ENCODE data around the gene ATP6V0C. TPM values are rescaled to one million over a fixed set of nuclear protein-coding genes. Genes with fewer than 3 reads are reported as not detected.

The ATP6V0C gene
- total and polyA plus RNA-seq, 2 donors (not counting 1 experiment from before 2014, with no cell fraction given), result 118 to 176 TPM

DNA sequence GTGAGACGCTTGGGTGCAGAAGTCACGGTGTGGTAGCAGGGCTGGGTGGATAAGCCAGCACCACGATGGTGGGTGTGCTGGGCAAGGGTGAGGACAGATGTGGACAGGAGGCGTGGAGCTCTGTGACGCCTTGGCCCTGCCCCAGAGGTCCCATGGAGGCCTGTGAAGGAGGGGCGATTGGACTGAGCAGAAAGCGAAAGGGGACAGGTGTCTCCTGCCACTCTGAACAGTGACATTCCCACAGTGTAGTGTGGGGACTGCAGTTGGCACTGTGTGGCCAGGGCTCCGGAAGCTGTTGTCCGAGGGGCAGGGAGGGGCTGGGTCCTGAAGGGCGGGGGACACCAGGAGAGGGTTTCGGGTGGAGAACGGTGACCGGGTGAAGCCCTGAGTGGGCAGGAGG lies 31.5 kb upstream of the ATP6V0C start:
- Histone ChIP-seq H3K4me3 (ENCODE audit: control extremely low read depth in 1 of 5, extremely low read depth in 1 of 5, insufficient read depth in 1 of 5, low read depth in 2 of 5, low read length in 4 of 5) (no peak overlapping the region), H3K36me3 (replicated peaks in 1 of 2; ENCODE audit: control extremely low read depth in 1 of 2, control insufficient read depth in 1 of 2, extremely low read depth in 1 of 2, insufficient read depth in 2 of 2, low read length in 1 of 2) (no peaks in the 10 kb centered on the region), H2AFZ (ENCODE audit: insufficient read depth, low read depth, low read length, poor library complexity, severe bottlenecking) (no peak overlapping the region), H3K9me3 (ENCODE audit: control extremely low read depth in 1 of 3, control insufficient read depth in 2 of 3, insufficient read depth in 1 of 3, low read length in 2 of 3) (no peaks in the 10 kb centered on the region), H4K20me1 (ENCODE audit: control insufficient read depth, insufficient read depth, low read length, poor library complexity, severe bottlenecking) (peaks cover 17% of the 10 kb centered on the region), H3K79me2 (ENCODE audit: control insufficient read depth, insufficient read depth, low read length) (peaks cover 80% of the 10 kb centered on the region), H3K4me2 (replicated peaks; ENCODE audit: low read depth, low read length, poor library complexity, severe bottlenecking) (no peak overlapping the region), H3K27me3 (replicated peaks in 1 of 4; ENCODE audit: control extremely low read depth in 1 of 4, control insufficient read depth in 3 of 4, insufficient read depth in 4 of 4, low read length in 3 of 4) (no peaks in the 10 kb centered on the region), H3K27ac (ENCODE audit: low read length in 2 of 2) (no peak overlapping the region), H3K9ac (ENCODE audit: low read length) (no peak overlapping the region), H3K4me1 (ENCODE audit: control insufficient read depth in 2 of 2, insufficient read depth in 2 of 2, low read length in 2 of 2) (peaks cover 15 to 16% of the 10 kb centered on the region in 2 donors)
- Mint-ChIP-seq H3K27ac (no peak overlapping the region), H3K4me3 (no peak overlapping the region), H3K4me1 (peaks cover 13% of the 10 kb centered on the region), H3K27me3 (no peaks in the 10 kb centered on the region), H3K9me3 (ENCODE audit: insufficient read depth) (no peaks in the 10 kb centered on the region)
- CTCF ChIA-PET, result interaction anchor here (1.2 kb wide), 1 partner anchor 19 kb away, joined by 6 read pairs; no protein-coding TSS in a partner anchor
- POLR2A ChIA-PET, result interaction anchor here (0.6 kb wide), 1 partner anchor 264 kb away, joined by 4 read pairs; no protein-coding TSS in a partner anchor
- ATAC-seq (ENCODE audit: low read depth) (no peak), DNase-seq (no peak)
- intact Hi-C loops (cut with micrococcal nuclease), result no loop called here
- TF ChIP-seq, protein P1, sequence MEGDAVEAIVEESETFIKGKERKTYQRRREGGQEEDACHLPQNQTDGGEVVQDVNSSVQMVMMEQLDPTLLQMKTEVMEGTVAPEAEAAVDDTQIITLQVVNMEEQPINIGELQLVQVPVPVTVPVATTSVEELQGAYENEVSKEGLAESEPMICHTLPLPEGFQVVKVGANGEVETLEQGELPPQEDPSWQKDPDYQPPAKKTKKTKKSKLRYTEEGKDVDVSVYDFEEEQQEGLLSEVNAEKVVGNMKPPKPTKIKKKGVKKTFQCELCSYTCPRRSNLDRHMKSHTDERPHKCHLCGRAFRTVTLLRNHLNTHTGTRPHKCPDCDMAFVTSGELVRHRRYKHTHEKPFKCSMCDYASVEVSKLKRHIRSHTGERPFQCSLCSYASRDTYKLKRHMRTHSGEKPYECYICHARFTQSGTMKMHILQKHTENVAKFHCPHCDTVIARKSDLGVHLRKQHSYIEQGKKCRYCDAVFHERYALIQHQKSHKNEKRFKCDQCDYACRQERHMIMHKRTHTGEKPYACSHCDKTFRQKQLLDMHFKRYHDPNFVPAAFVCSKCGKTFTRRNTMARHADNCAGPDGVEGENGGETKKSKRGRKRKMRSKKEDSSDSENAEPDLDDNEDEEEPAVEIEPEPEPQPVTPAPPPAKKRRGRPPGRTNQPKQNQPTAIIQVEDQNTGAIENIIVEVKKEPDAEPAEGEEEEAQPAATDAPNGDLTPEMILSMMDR (IDR thresholded peaks at IDR 0.05), result no peak
- TF ChIP-seq EZH2 (IDR thresholded peaks at IDR 0.05; ENCODE audit: borderline replicate concordance, insufficient read depth, low read depth, low read length, poor library complexity, severe bottlenecking), result no peak
- WGBS (ENCODE audit: insufficient coverage), result 95% methylated on average over 12 of the region's 13 CpGs

DNA sequence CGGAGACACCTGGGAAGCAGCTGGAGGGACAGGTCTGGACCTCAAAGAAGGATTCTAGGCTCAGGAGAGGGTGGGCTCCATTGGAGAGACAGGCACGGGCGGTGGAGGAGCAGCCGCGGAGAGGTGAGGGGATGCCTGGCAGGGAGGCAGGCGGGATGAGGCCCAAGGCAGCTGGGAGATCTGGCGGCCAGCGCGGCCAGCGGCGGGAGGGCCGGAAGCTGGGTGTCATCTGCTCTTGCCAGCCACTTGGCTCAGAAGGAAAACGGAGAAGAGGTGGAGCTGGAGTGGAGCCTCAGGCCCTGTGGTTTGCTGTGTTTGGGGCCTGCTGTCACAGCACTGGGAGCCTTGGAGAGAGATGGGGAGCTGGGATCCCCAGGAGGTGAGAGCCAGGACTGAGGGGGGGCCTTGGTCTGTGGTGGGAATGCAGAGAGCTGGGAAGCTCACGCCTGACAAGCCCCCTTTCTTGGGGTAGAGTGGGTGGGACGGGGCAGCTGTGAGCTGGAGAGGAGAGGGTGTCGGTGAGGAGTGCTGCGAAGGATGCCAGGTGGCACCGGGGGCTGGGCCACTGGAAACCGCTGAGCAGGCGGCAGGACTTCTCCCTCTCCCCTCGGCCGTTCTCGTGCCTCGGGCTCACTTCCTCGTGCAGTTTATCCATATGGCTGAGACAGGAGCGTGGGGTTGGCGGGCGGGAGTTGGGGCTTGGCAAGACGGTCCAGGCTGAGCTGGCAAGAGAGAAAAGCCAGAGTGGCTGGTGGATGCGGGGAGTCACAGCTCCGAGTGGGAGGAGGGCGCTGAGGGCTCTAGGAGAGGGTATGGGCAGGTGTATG lies 30.8 kb upstream of the ATP6V0C start:
- intact Hi-C loops (cut with micrococcal nuclease), result no loop called here
- H3K4me1 Mint-ChIP-seq, result peaks cover 17% of the 10 kb centered on the region
- peaks cover 22 to 23% of the 10 kb centered on the region in 2 donors for H3K4me1 ChIP-seq (ENCODE audit: control insufficient read depth in 2 of 2, insufficient read depth in 2 of 2, low read length in 2 of 2)
- no peak for ATAC-seq (ENCODE audit: low read depth)
- CTCF ChIA-PET, result interaction anchor here (1.2 to 1.4 kb wide), 2 partner anchors 18 to 187 kb away, joined by 4 to 6 read pairs; no protein-coding TSS in a partner anchor
- H3K27ac ChIP-seq (ENCODE audit: low read length in 2 of 2), result no peak overlapping the region
- no peaks in the 10 kb centered on the region for H3K9me3 ChIP-seq (ENCODE audit: control extremely low read depth in 1 of 3, control insufficient read depth in 2 of 3, insufficient read depth in 1 of 3, low read length in 2 of 3)
- no peak overlapping the region for H3K9ac ChIP-seq (ENCODE audit: low read length)
- no peaks in the 10 kb centered on the region for H3K36me3 ChIP-seq (replicated peaks in 1 of 2; ENCODE audit: control extremely low read depth in 1 of 2, control insufficient read depth in 1 of 2, extremely low read depth in 1 of 2, insufficient read depth in 2 of 2, low read length in 1 of 2)
- H3K79me2 ChIP-seq (ENCODE audit: control insufficient read depth, insufficient read depth, low read length), result peaks cover 80% of the 10 kb centered on the region
- DNase-seq, result no peak
- H3K9me3 Mint-ChIP-seq (ENCODE audit: insufficient read depth), result no peaks in the 10 kb centered on the region
- WGBS (ENCODE audit: insufficient coverage), result 80% methylated on average over 32 of the region's 32 CpGs
- H4K20me1 ChIP-seq (ENCODE audit: control insufficient read depth, insufficient read depth, low read length, poor library complexity, severe bottlenecking), result peaks cover 11% of the 10 kb centered on the region
- H3K27me3 ChIP-seq (replicated peaks in 1 of 4; ENCODE audit: control extremely low read depth in 1 of 4, control insufficient read depth in 3 of 4, insufficient read depth in 4 of 4, low read length in 3 of 4), result no peaks in the 10 kb centered on the region
- H3K4me2 ChIP-seq (replicated peaks; ENCODE audit: low read depth, low read length, poor library complexity, severe bottlenecking), result no peak overlapping the region
- no peak overlapping the region for H3K4me3 Mint-ChIP-seq
- H3K27ac Mint-ChIP-seq, result no peak overlapping the region
- POLR2A ChIA-PET, result no interaction called here
- no peak overlapping the region for H3K4me3 ChIP-seq (ENCODE audit: control extremely low read depth in 1 of 5, extremely low read depth in 1 of 5, insufficient read depth in 1 of 5, low read depth in 2 of 5, low read length in 4 of 5)
- H2AFZ ChIP-seq (ENCODE audit: insufficient read depth, low read depth, low read length, poor library complexity, severe bottlenecking), result no peak overlapping the region
- H3K27me3 Mint-ChIP-seq, result no peaks in the 10 kb centered on the region
- no peak for TF ChIP-seq EZH2 (IDR thresholded peaks at IDR 0.05; ENCODE audit: borderline replicate concordance, insufficient read depth, low read depth, low read length, poor library complexity, severe bottlenecking)
- TF ChIP-seq, protein P1 (IDR thresholded peaks at IDR 0.05), result no peak
